Right cardiac atrium (tissue), 5 donors: Measurements from ENCODE around the gene EIF4ENIF1. TPM values are rescaled to one million over a fixed set of nuclear protein-coding genes. Genes with fewer than 3 reads are reported as not detected.
"Not testable (repeated sequence)": the region's sequence is repeated elsewhere in the genome, so short reads cannot be mapped to it uniquely, and the experiment has no call there.

Experiments
- ATAC-seq, 2 donors: fragments of 200-7000 bp; cut with Tn5 transposase; one replicate each; pipeline versions ENCODE4 v1.8.0 to v1.9.1; 2020; ENCODE audit warnings: moderate library complexity in 2 of 2, mild to moderate bottlenecking in 1 of 2
- DNase-seq, 3 donors: peaks; one replicate each; pipeline ENCODE4 v3.0.0-alpha.2; 2020
- H3K27ac ChIP-seq: one replicate; pipeline ENCODE4 v1.5.1; 2013; ENCODE audit warnings: mild to moderate bottlenecking, low read length, control low read depth, moderate library complexity
- H3K27me3 ChIP-seq: one replicate; pipeline ENCODE4 v1.6.1; 2013; ENCODE audit not compliant: control insufficient read depth, insufficient read depth
- H3K4me1 ChIP-seq: one replicate; pipeline ENCODE4 v1.6.1; 2013; ENCODE audit warnings: low read length; ENCODE audit not compliant: control insufficient read depth, insufficient read depth
- H3K4me3 ChIP-seq: one replicate; pipeline ENCODE4 v1.5.1; 2013; ENCODE audit warnings: low read length, control low read depth
- H3K9me3 ChIP-seq: one replicate; pipeline ENCODE4 v1.6.1; 2013; ENCODE audit warnings: low read length; ENCODE audit not compliant: control insufficient read depth
- WGBS: extraction: QIAGEN DNeasy Blood & Tissue Kit; methylation state at CpG from one replicate; pipeline ENCODE4 v1.1.7; 2013; 5-methylcytosine and 5-hydroxymethylcytosine counted together
- intact Hi-C, 4 donors: fragments of 100-400 bp; cut with DNase I; formaldehyde crosslinking; loops; one replicate each; pipeline versions ENCODE4 v1.11.0 to v1.14.0; 2022 to 2023
- polyA plus RNA-seq: library from polyadenylated mRNA; stranded (reverse); fragments of 200-250 nt; gene quantifications from one replicate; pipeline ENCODE4 v1.2.3, GENCODE V29; 2013
- total RNA-seq, 4 donors: library from RNA; stranded (reverse); fragmentation: NEBNext Ultra II Directional; extraction: Animal tissue kit (Norgen Biotek cat#: 25700); gene quantifications; one replicate each; pipeline ENCODE4 v1.2.1, GENCODE V29; 2021
- donor health status: healthy with polysubstance abuse.
- donor health status: DM: no; HTN: yes; CAD: no.
- donor health status: DM: no; HTN: no; CAD: no.
- donor health status: DM: no; HTN: yes; CAD: no; lungs with severe emphysema.
- donor health status: DM: yes; HTN: yes; CAD: no.

EIF4ENIF1 gene
- total and polyA plus RNA-seq, 5 donors, result 10.0 to 37.9 (median 25.7) TPM

DNA sequence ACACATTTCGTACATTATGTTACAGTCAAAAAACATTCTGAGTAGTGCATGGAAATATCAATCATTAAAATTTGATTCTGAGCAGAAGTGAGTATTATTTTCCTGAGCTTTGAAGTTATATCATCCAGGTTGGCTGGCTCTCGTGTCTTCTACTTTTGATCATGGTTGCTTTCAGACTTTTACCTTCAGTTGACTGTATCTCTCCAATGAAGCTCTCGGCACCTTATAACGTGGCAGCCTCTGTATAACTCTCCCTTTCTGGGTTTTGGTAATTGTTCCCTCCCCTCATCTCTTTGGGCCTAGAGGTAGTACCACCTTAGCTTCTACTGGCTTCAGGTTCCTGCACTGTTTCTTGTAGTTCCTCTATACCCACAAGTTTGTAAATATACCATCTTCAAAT is 18.9 kb upstream of the EIF4ENIF1 start:
- DNase-seq (no peak), ATAC-seq (no peak)
- Histone ChIP-seq H3K9me3 (no peaks in the 10 kb centered on the region), H3K4me1 (no peaks in the 10 kb centered on the region), H3K27ac (no peak overlapping the region), H3K27me3 (no peaks in the 10 kb centered on the region), H3K4me3 (no peak overlapping the region)
- intact Hi-C loops, result no loop called here
- WGBS, result 98% methylated on average over 4 of the region's 4 CpGs

DNA sequence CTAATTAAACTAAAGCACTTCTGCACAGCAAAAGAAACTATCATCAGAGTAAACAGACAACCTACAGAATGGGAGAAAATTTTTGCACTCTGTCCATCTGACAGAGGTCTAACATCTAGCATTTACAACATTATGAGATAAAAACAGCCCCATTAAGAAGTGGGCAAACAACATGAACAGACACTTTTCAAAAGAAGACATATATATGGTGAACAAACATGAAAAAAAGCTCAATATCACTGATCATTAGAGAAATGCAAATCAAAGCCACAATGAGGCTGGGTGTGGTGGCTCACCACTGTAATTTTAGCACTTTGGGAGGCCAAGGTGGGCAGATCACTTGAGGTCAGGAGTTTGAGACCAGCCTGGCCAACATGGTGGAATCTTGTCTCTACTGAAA is 17.9 kb upstream of the EIF4ENIF1 start:
- H3K4me1 ChIP-seq, H3K27ac ChIP-seq, DNase-seq, ATAC-seq, H3K9me3 ChIP-seq, intact Hi-C loops, H3K27me3 ChIP-seq, H3K4me3 ChIP-seq: not testable (repeated sequence)

DNA sequence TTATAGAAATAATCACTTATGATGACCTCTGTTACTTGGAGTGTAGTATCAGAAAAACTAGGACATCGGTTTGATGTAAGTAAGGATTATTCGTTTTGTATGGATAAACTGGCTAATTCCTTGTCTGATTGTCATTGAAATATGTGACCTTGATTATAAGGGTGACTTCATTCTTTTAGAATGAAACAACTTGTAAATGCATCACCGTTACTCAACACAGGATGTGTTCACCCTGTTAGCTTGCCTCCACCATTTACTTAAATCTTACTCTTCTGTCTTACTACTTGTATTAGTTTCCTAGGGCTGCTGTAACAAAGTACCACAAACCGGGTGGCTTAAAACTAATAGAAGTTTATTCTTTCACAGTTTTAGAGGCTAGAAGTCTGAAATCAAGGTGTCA is 14.6 kb upstream of the EIF4ENIF1 start:
- no peak for ATAC-seq
- H3K4me1 ChIP-seq, result no peaks in the 10 kb centered on the region
- H3K9me3 ChIP-seq, result no peaks in the 10 kb centered on the region
- H3K27me3 ChIP-seq, result no peaks in the 10 kb centered on the region
- DNase-seq, result no peak
- WGBS, result 86% methylated on average over 4 of the region's 4 CpGs
- H3K27ac ChIP-seq, result no peak overlapping the region
- H3K4me3 ChIP-seq, result no peak overlapping the region
- intact Hi-C loops, result no loop called here

DNA sequence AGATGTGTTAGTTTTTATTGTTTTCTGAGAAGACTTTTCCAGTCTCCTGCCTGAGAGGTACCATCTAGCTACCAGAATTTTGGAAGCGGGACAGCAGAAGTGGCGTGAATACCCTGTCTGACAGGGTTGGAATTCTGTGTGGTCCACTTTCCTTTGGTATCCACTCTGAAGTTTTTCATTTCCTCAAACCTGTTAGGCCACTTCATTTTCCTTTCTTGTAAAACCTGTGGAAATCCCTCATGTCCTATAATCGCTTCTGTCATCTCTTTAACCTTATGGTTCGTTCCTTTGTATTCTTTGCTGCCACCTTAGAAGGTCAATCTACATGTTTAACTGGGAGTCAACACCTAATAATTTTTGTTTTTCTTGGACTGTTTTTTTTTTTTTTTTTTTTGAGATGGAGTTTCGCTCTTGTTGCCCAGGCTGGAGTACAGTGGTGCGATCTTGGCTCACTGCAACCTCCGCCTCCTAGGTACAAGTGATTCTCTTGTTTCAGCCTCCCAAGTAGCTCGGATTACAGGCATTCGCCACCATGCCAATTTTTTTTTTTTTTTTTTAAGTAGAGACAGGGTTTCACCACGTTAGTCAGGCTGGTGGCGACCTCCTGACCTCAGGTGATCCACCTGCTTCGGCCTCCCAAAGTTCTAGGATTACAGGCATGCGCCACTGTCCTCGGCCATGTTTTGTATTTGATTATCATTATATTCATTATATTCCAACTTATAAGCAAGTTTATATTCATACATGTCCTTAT is 13.7 kb upstream of the EIF4ENIF1 start:
- DNase-seq (no peak), ATAC-seq (no peak)
- H3K9me3 ChIP-seq, result no peaks in the 10 kb centered on the region
- H3K27ac ChIP-seq, result no peak overlapping the region
- H3K4me1 ChIP-seq, result no peaks in the 10 kb centered on the region
- H3K4me3 ChIP-seq, result no peak overlapping the region
- intact Hi-C loops, result no loop called here
- H3K27me3 ChIP-seq, result no peaks in the 10 kb centered on the region
- 95% methylated on average over 14 of the region's 14 CpGs for WGBS

DNA sequence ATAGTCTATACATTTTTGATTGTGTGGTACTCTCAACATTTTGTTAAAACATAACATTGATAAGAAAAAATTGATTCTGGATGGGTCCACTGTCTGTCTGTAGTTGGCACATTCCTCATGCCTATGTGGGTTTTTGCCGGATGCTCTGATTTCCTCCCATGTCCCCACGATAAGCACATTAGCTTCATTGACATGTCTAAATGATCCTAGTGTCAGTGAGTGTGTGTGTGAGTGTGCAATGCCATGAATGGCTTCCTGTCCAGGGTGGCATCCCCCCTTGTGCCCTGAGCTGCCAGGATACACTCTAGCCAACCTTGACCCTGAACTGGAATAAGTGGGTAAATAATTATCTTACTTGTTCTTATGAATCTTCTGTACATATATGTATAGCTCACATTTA is 12.1 kb upstream of the EIF4ENIF1 start:
- Histone ChIP-seq H3K4me1 (no peaks in the 10 kb centered on the region), H3K9me3 (no peaks in the 10 kb centered on the region), H3K27ac (no peak overlapping the region), H3K27me3 (no peaks in the 10 kb centered on the region), H3K4me3 (no peak overlapping the region)
- WGBS, result 77% methylated on average over 2 of the region's 2 CpGs
- intact Hi-C loops, result no loop called here
- ATAC-seq, result no peak
- DNase-seq, result no peak

DNA sequence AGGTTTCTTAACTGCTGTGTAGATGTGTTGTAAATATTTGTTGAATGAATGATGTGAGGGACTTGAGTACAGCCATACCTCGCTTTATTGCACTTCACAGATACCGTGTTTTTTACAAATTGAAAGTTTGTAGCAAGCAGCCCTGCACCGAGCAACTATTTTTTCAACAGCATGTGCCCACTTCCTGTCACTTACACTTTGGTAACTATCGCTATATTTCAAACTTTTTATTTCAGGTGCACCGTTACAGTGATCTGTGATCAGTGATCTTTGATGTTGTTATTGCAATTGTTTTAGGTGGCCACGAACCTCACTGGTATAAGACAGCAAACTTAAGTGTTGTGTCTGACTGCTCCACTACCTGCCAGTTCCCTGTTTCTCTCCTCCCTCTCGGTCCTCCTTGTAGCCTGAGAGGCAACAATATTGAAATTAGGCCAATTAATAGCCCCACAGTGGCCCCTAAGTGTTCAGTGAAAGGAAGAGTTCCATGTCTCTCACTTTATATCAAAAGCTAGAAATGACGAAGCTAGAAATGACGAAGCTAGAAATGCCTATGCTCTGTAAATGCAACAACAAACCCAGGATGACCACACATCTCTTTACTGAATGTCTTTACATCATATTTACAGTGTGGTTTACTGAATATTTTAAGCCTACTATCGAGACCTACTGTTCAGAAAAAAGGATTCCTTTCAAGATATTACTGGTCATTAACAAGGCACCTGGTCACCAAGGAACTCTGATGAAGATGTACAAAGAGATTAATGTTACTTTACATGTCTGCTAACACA is 7.7 kb upstream of the EIF4ENIF1 start:
- H3K27ac ChIP-seq, result no peak overlapping the region
- H3K27me3 ChIP-seq, result no peaks in the 10 kb centered on the region
- 88% methylated on average over 10 of the region's 10 CpGs for WGBS
- ATAC-seq (no peak), DNase-seq (no peak)
- no peaks in the 10 kb centered on the region for H3K4me1 ChIP-seq
- intact Hi-C loops, result no loop called here
- H3K4me3 ChIP-seq, result peak overlapping the region; percentile 62
- H3K9me3 ChIP-seq, result no peaks in the 10 kb centered on the region

DNA sequence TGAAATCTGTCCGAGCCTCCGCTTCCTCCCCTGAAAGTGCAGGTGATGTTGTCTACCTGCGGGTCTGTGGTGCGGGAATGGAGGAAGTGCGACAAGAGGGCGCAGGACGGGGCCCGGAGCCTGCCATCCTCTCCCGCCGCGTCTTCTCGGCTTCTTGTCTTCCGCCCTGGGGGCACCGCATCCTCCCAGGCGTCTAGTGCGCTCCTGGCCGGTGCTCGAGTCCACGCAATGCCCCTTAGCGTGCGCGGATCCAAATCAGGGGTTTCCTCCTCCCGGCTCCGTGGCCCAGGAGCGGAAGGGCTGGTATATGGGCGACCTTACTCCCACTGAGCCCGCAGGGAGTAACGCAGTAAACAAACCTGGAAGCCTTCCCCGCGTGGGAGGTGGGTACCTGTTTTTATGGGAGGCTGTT is 7.1 kb upstream of the EIF4ENIF1 start:
- ATAC-seq, result peak; percentile 33 to 44
- peak in 2 of 3 donors; percentile 69 to 70 for DNase-seq
- H3K27ac ChIP-seq, result peak overlapping the region; percentile 4
- 3% methylated on average over 30 of the region's 30 CpGs for WGBS
- H3K9me3 ChIP-seq, result no peaks in the 10 kb centered on the region
- no peaks in the 10 kb centered on the region for H3K4me1 ChIP-seq
- H3K27me3 ChIP-seq, result no peaks in the 10 kb centered on the region
- intact Hi-C loops, result no loop called here
- H3K4me3 ChIP-seq, result peak overlapping the region; percentile 62

DNA sequence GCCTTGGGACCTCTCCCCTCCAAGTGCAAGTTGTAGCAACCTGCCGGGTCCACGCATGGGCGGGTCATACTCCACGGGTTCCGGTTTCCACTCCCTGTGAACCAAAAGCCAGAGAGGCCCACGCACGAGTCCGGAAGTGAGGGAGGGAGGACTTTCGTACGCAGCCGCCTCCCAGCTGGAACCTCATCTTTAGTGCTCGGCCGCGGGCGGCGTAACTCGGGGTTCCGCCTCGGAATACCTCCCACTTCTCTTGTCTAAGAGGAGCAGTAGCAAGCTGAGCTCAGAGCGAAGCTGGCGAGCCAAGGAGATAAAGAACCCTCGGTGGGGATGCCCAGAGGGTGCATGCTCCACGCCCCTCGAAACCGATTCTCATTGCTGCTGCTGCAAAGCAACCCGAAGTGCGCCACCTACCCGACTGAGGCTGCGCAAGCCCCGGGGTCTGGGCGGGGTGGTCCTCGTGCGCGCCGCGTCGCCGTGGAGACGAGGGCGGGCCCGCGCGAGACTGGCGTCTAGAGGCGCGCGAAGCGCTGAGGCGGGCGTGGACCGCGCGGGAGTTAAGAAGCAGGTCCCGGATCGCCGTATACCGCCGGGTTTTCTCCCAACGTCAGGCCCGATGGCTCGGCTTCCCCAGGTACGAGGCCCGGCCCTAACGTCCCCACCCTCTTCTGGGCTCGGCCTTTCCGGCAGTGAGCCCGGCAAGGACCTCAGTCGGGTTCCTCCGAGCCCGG is 6.5 kb upstream of the EIF4ENIF1 start, which contains the start of gene SFI1:
TSS of gene SFI1 (plus strand) at position 530 of the 728 bp plus-strand sequence. CDS start 11,749 bp downstream, outside the sequence.
- peak; percentile 94 to 98 (median 97) for DNase-seq
- WGBS, result under 1% methylated on average over 70 of the region's 70 CpGs
- intact Hi-C loops, result no loop called here
- Histone ChIP-seq H3K9me3 (no peaks in the 10 kb centered on the region), H3K4me1 (peaks cover under 1% of the 10 kb centered on the region), H3K4me3 (peak within 1 kb of the TSS; percentile 62), H3K27me3 (no peaks in the 10 kb centered on the region), H3K27ac (peak within 1 kb of the TSS; percentile 82)
- ATAC-seq, result peak; percentile 98

DNA sequence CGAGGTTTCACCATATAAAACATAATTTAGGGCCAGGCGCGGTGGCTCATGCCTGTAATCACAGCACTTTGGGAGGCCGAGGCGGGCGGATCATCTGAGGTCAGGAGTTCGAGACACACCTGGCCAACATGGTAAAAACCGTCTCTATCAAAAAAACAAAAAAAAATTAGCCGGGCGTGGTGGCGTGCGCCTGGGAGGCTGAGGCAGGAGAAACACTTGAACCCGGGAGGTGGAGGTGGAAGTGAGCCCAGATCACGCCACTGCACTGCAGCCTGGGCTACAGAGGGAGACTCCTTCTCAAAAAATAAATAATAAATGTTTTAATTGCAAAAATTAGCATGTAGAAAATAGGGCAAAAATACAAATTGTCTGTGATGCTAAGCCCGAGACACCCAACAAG is 5.7 kb upstream of the EIF4ENIF1 start:
- Histone ChIP-seq H3K4me1 (peaks cover 1% of the 10 kb centered on the region), H3K4me3 (peak overlapping the region; percentile 62), H3K27me3 (no peaks in the 10 kb centered on the region), H3K9me3 (no peaks in the 10 kb centered on the region), H3K27ac (no peak overlapping the region)
- intact Hi-C loops, result no loop called here
- DNase-seq, result no peak
- no peak for ATAC-seq
- WGBS, result 75% methylated on average over 15 of the region's 15 CpGs

DNA sequence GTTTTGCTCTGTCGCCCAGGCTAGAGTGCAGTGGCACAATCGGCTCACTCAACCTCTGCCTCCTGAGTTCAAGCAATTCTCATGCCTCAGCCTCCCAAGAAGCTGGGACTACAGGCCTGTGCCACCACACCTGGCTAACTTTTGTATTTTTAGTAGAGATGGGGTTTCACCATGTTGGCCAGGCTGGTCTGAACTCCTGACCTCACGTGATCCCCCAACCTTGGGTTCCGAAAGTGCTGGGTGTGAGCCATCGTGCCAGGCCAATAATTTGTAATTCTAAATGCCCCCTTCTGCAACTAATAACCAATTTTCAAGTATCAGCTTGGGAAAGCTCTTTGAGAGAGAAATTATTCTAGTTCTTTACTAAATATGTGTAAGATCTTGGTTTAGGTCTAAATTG is 3.7 kb upstream of the EIF4ENIF1 start:
- H3K4me1 ChIP-seq, H3K27me3 ChIP-seq, DNase-seq, H3K27ac ChIP-seq, H3K9me3 ChIP-seq, ATAC-seq, intact Hi-C loops, H3K4me3 ChIP-seq: not testable (repeated sequence)
- 97% methylated on average over 5 of the region's 5 CpGs for WGBS

DNA sequence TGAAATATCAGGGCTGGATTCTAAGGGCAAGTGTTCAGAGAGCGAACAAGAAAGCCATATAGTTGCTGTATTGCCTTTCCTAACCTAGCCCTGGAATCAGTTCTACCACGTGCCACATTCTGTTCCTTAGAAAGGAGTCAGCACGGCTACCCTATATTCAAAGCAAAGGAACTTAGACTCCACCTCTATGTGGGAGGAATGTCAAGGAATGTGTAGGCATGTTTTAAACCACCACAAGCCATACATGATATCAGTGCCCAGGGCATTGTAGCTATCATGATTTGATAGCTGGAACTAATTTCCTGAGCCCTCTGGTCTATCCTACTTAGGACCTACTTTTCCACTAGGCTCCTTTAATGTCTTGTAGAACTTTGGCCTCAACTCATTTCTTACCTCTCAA is 2.5 kb upstream of the EIF4ENIF1 start:
- intact Hi-C loops, result no loop called here
- Histone ChIP-seq H3K27me3 (no peaks in the 10 kb centered on the region), H3K27ac (no peak overlapping the region), H3K9me3 (no peaks in the 10 kb centered on the region), H3K4me3 (no peak overlapping the region), H3K4me1 (peaks cover 1% of the 10 kb centered on the region)
- ATAC-seq (no peak), DNase-seq (no peak)
- WGBS, result 82% methylated on average over 3 of the region's 3 CpGs
